ENCODE data around the gene HILPDA.

GRCh38 chr7:128462460-128462859 lies 6.8 kb downstream of the HILPDA start:
- TF ChIP-seq CTCF (conservative IDR thresholded peaks at IDR 0.05; ENCODE audit: low read length): no peak
- TF ChIP-seq EZH2phosphoT487 (IDR thresholded peaks at IDR 0.05; ENCODE audit: borderline replicate concordance, low read depth, low read length): no peak
